A549 (cell line): ENCODE measurements around the gene BANK1. TPM values are rescaled to one million over a fixed set of nuclear protein-coding genes. Genes with fewer than 3 reads are reported as not detected.

ENCODE experiments used
- ATAC-seq, 2 experiments: fragments of 200-7000 bp in 1 of 2; fragments of >200 bp in 1 of 2; cut with Nextera tagmentation in 1 of 2; cut with Tn5 transposase in 1 of 2; 3 replicates each; pipeline versions ENCODE4 v1.8.0 to v1.9.1; 2018 to 2020; ENCODE audit warnings: mild to moderate bottlenecking in 1 of 2, moderate library complexity in 1 of 2
- CTCF ChIA-PET: fragments of 300-600 bp; sonication (Branson Sonifier 250); formaldehyde crosslinking; extraction: SDS; loops from one replicate; lab custom pipeline; 2021; ENCODE audit warnings: antibody characterized with exemption, inconsistent platforms; lab: Yijun Ruan, JAX
- POLR2A ChIA-PET: fragments of 350-600 bp; formaldehyde crosslinking; extraction: SDS; loops from one replicate; lab custom pipeline; 2021; ENCODE audit warnings: antibody characterized with exemption, inconsistent platforms; lab: Yijun Ruan, JAX
- DNase-seq, 2 experiments: peaks; one replicate each; pipeline versions ENCODE4 v3.0.0 to v3.0.0-alpha.2; 2011 to 2016; ENCODE audit warnings: low read depth in 1 of 2, low spot score in 1 of 2
- FAIRE-seq: peaks from 2 replicates; lab custom pipeline; 2011; peaks lifted over from hg19 to GRCh38; lab: Jason Lieb, UNC
- H3K27ac ChIP-seq, 2 experiments: fragments of >200 bp; sonication (Bioruptor Twin); formaldehyde crosslinking; 3 replicates each; pipeline ENCODE4 v1.5.1; 2016 to 2017
- H3K4me1 ChIP-seq: fragments of >200 bp; sonication (Bioruptor Twin); formaldehyde crosslinking; 3 replicates; pipeline ENCODE4 v1.6.1; 2016
- H3K4me2 ChIP-seq: fragments of >200 bp; sonication (Bioruptor Twin); formaldehyde crosslinking; 3 replicates; pipeline ENCODE4 v1.6.1; 2016
- H3K4me3 ChIP-seq: fragments of >200 bp; sonication (Bioruptor Twin); formaldehyde crosslinking; 3 replicates; pipeline ENCODE4 v1.5.1; 2016
- H3K9me3 ChIP-seq: fragments of >200 bp; sonication (Bioruptor Twin); formaldehyde crosslinking; 3 replicates; pipeline ENCODE4 v1.6.1; 2016
- CEBPB ChIP-seq, 2 experiments: fragments of >200 bp in 1 of 2; sonication (Bioruptor Twin) in 1 of 2; formaldehyde crosslinking in 1 of 2; IDR thresholded peaks; 2 replicates each; pipeline ENCODE4 v1.6.1; 2012 to 2016
- CHD4 ChIP-seq: fragments of 200-600 bp; sonication (generic); IDR thresholded peaks from 2 replicates; pipeline ENCODE4 v1.6.1; 2016; ENCODE audit warnings: antibody characterized with exemption, mild to moderate bottlenecking, borderline replicate concordance
- EHMT2 ChIP-seq: fragments of 200-600 bp; sonication (generic); IDR thresholded peaks from 2 replicates; pipeline ENCODE4 v1.6.1; 2016; ENCODE audit warnings: antibody characterized with exemption, low read depth, mild to moderate bottlenecking, moderate library complexity
- EP300 ChIP-seq, 2 experiments: fragments of >200 bp; sonication (Bioruptor Twin); formaldehyde crosslinking; IDR thresholded peaks; 2 replicates in 1 of 2; 3 replicates in 1 of 2; pipeline ENCODE4 v1.6.1; 2016 to 2017
- GATA3 ChIP-seq: IDR thresholded peaks from 2 replicates; pipeline ENCODE4 v1.6.1; 2012; ENCODE audit warnings: borderline replicate concordance
- HOXA7 ChIP-seq: fragments of 250-450 bp; sonication (Bioruptor Pico); IDR thresholded peaks from 2 replicates; pipeline ENCODE4 v1.5.0; 2020; ENCODE audit warnings: mild to moderate bottlenecking, moderate library complexity
- HOXB13 ChIP-seq: fragments of 250-450 bp; sonication (Bioruptor Pico); IDR thresholded peaks from 2 replicates; pipeline ENCODE4 v1.5.0; 2020; ENCODE audit warnings: low read depth, mild to moderate bottlenecking, moderate library complexity
- JUN ChIP-seq, 2 experiments: fragments of >200 bp; sonication (Bioruptor Twin); formaldehyde crosslinking; IDR thresholded peaks; 2 replicates in 1 of 2; 3 replicates in 1 of 2; pipeline ENCODE4 v1.6.1; 2016 to 2017
- JUNB ChIP-seq: fragments of >200 bp; sonication (Bioruptor Twin); formaldehyde crosslinking; IDR thresholded peaks from 2 replicates; pipeline ENCODE4 v1.6.1; 2016
- MAFK ChIP-seq: fragments of 450-650 bp; IDR thresholded peaks from 2 replicates; pipeline ENCODE4 v1.6.1; 2014; ENCODE audit not compliant: partially characterized antibody
- MAZ ChIP-seq: fragments of 150-350 bp; IDR thresholded peaks from 2 replicates; pipeline ENCODE4 v1.6.1; 2014; ENCODE audit warnings: antibody characterized with exemption, low read depth, low read length, borderline replicate concordance
- POLR2A ChIP-seq: IDR thresholded peaks from 2 replicates; pipeline ENCODE4 v1.6.1; 2012; ENCODE audit warnings: mild to moderate bottlenecking, low read length
- RAD21 ChIP-seq, 2 experiments: fragments of >200 bp in 1 of 2; sonication (Bioruptor Twin) in 1 of 2; formaldehyde crosslinking in 1 of 2; IDR thresholded peaks in 1 of 2; conservative IDR thresholded peaks in 1 of 2; 2 replicates in 1 of 2; 3 replicates in 1 of 2; pipeline ENCODE4 v1.6.1; 2012 to 2018; ENCODE audit warnings: inconsistent platforms in 1 of 2
- RARB ChIP-seq: fragments of 250-450 bp; sonication (Bioruptor Pico); IDR thresholded peaks from 2 replicates; pipeline ENCODE4 v1.8.0; 2021; ENCODE audit warnings: mild to moderate bottlenecking, moderate library complexity
- RCOR1 ChIP-seq: fragments of 150-350 bp; IDR thresholded peaks from 2 replicates; pipeline ENCODE4 v1.6.1; 2014; ENCODE audit warnings: antibody characterized with exemption, low read length, low read depth
- RNF2 ChIP-seq: fragments of 200-600 bp; sonication (generic); IDR thresholded peaks from 2 replicates; pipeline ENCODE4 v1.6.1; 2016; ENCODE audit warnings: low read depth, mild to moderate bottlenecking, antibody characterized with exemption, moderate library complexity, borderline replicate concordance
- SREBF2 ChIP-seq: fragments of 450-650 bp; IDR thresholded peaks from 2 replicates; pipeline ENCODE4 v1.6.1; 2014; ENCODE audit warnings: mild to moderate bottlenecking, moderate library complexity
- ZNF302 ChIP-seq: fragments of 250-450 bp; sonication (Bioruptor Pico); IDR thresholded peaks from 2 replicates; pipeline ENCODE4 v1.9.0; 2021; ENCODE audit warnings: inconsistent platforms, mild to moderate bottlenecking, moderate library complexity
- WGBS: methylation state at CpG from one replicate; pipeline ENCODE4 v1.1.6; 2017; ENCODE audit errors: missing lambda C conversion rate; 5-methylcytosine and 5-hydroxymethylcytosine counted together
- polyA plus RNA-seq, 4 experiments: library from polyadenylated mRNA; depleted of rRNA in 3 of 4; stranded (reverse); fragments of >200 nt; fragmentation: RNase III in 1 of 4; extraction: RNeasy Plus Mini Kit Qiagen cat#74134 plus additional on column Dnase treatment in 1 of 4; gene quantifications; 2 replicates in 3 of 4; 3 replicates in 1 of 4; pipeline ENCODE4 v1.2.3, GENCODE V29; 2011 to 2017
- TF ChIP-seq, protein P1 (sequence below): IDR thresholded peaks from 2 replicates; pipeline ENCODE4 v1.6.1; 2012
- TF ChIP-seq, protein P2 (sequence below): fragments of 250-450 bp; sonication (Bioruptor Pico); IDR thresholded peaks from 2 replicates; pipeline ENCODE4 v1.5.0; 2020; ENCODE audit warnings: low read depth, mild to moderate bottlenecking, moderate library complexity

Gene BANK1
- polyA plus RNA-seq, 2 of the 4 experiments (the other 2 are of a cell fraction) = 2.8 to 6.1 TPM

- no peak for FAIRE-seq
- WGBS = 90% methylated on average over 4 of the region's 4 CpGs
- ATAC-seq = no peak
- Histone ChIP-seq H3K27ac (no peak overlapping the region), H3K4me3 (no peak overlapping the region), H3K9me3 (no peaks in the 10 kb centered on the region), H3K4me1 (no peaks in the 10 kb centered on the region), H3K4me2 (no peak overlapping the region)
- ChIA-PET POLR2A (no interaction called here), CTCF (no interaction called here)
- no peak for DNase-seq
- TF ChIP-seq, protein P1, sequence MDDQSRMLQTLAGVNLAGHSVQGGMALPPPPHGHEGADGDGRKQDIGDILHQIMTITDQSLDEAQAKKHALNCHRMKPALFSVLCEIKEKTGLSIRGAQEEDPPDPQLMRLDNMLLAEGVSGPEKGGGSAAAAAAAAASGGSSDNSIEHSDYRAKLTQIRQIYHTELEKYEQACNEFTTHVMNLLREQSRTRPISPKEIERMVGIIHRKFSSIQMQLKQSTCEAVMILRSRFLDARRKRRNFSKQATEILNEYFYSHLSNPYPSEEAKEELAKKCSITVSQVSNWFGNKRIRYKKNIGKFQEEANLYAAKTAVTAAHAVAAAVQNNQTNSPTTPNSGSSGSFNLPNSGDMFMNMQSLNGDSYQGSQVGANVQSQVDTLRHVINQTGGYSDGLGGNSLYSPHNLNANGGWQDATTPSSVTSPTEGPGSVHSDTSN = no peak
- TF ChIP-seq JUN (IDR thresholded peaks at IDR 0.05) (no peak), RCOR1 (no peak), JUNB (no peak), MAFK (no peak), POLR2A (no peak), EHMT2 (no peak), SREBF2 (no peak), RARB (CRISPR knock-in tag) (no peak), MAZ (no peak), HOXB13 (no peak), HOXA7 (CRISPR knock-in tag) (no peak), RNF2 (no peak)
Measured at GRCh38 chr4:101960431-101960830, 169.9 kb downstream of the BANK1 start.

- POLR2A ChIA-PET = no interaction called here
- CTCF ChIA-PET = no interaction called here
- H3K9me3 ChIP-seq = no peaks in the 10 kb centered on the region
- TF ChIP-seq CHD4 (no peak), MAFK (peak; percentile 38)
- no peak overlapping the region for H3K4me3 ChIP-seq
- H3K4me1 ChIP-seq = no peaks in the 10 kb centered on the region
- no peak for ATAC-seq
- WGBS = 63% methylated on average over 1 of the region's 1 CpG
- H3K4me2 ChIP-seq = no peak overlapping the region
- H3K27ac ChIP-seq = no peak overlapping the region
- peak in 1 of 2 experiments; percentile 13 for DNase-seq
- no peak for FAIRE-seq
Measured at GRCh38 chr4:101961144-101961543, 170.6 kb downstream of the BANK1 start.

- POLR2A ChIA-PET = no interaction called here
- CTCF ChIA-PET = no interaction called here
- DNase-seq (peak in 1 of 2 experiments; percentile 73), ATAC-seq (peak in 1 of 2 experiments; percentile 59; a peak in 3 of 6 replicates), FAIRE-seq (no peak)
- no peaks in the 10 kb centered on the region for H3K9me3 ChIP-seq
- TF ChIP-seq, protein P2, sequence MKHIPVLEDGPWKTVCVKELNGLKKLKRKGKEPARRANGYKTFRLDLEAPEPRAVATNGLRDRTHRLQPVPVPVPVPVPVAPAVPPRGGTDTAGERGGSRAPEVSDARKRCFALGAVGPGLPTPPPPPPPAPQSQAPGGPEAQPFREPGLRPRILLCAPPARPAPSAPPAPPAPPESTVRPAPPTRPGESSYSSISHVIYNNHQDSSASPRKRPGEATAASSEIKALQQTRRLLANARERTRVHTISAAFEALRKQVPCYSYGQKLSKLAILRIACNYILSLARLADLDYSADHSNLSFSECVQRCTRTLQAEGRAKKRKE (CRISPR knock-in tag) = no peak
- TF ChIP-seq ZNF302 (CRISPR knock-in tag) (no peak), EP300 (IDR thresholded peaks at IDR 0.05) (peak in 1 of 2 experiments; percentile 40; a peak in 2 of 5 replicates), CEBPB (IDR thresholded peaks at IDR 0.05) (0 out of 4 replicates have a peak, but pooled peaks of 1 of the 2 experiments have one; percentile 25), GATA3 (peak; percentile 88), MAFK (peak; percentile 35), JUNB (peak; percentile 62), HOXB13 (no peak), RAD21 (conservative IDR thresholded peaks at IDR 0.05 in 1 of 2, IDR thresholded peaks at IDR 0.05 in 1 of 2) (peak in 1 of 2 experiments; percentile 9; a peak in 2 of 5 replicates)
- 7% methylated on average over 2 of the region's 2 CpGs for WGBS
- peak overlapping the region; percentile 51 to 83 for H3K27ac ChIP-seq
- peaks cover 52% of the 10 kb centered on the region for H3K4me1 ChIP-seq
- H3K4me3 ChIP-seq = no peak overlapping the region
- peak overlapping the region; percentile 68 for H3K4me2 ChIP-seq
Measured at GRCh38 chr4:101967697-101968346, 177.3 kb downstream of the BANK1 start.
